ENCODE measurements around the gene AGPAT2. TPM values are rescaled to one million over a fixed set of nuclear protein-coding genes. Genes with fewer than 3 reads are reported as not detected.

Gene AGPAT2
- total and polyA plus RNA-seq, 2 donors (not counting 1 experiment from before 2014, with no cell fraction given) = 25.1 to 28.4 TPM

DNA sequence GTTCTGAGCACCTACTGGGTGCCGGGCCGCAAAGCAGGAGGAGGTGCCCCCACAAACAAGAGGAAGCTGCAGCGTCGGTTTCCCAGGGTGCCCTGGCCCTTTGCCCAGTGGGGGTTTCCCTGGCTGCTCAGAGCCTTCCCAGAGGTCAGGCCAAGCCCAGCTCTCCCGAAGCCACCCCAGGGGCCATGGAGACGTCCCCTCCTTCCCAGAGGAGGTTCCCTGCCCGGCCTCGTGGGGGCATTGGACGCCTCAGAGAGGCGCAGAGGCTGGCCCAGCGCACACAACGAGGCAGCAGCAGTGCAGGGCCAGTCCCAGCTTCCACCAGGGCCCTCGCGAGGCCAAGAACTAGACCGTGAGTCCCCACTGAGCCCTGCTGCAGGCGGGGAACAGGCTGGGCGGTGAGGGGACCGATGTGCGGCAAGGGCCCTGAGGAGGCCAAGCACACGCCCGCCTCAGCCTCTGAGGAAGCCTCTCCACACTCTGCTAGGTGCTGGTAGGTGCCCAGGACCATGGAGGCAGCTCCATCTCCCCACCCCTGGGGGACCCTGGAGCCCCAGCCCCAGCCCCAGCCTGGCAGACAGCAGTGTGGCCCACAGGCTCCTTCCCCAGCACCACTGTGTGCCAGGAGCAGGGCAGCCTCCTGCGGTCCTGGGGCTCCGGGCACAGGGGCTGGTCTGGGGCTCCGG, 32.1 kb upstream of the AGPAT2 start:
- peak overlapping the region; percentile 34 to 47 for H3K27ac ChIP-seq (ENCODE audit: low read length in 2 of 2)
- peaks cover 30% of the 10 kb centered on the region for H3K4me1 Mint-ChIP-seq
- peaks cover 16 to 36% of the 10 kb centered on the region in 2 donors for H3K4me1 ChIP-seq (ENCODE audit: control insufficient read depth in 2 of 2, insufficient read depth in 2 of 2, low read length in 2 of 2)
- peak; percentile 40 for ATAC-seq (ENCODE audit: low read depth)
- H3K4me3 ChIP-seq (ENCODE audit: control extremely low read depth in 1 of 5, extremely low read depth in 1 of 5, insufficient read depth in 1 of 5, low read depth in 2 of 5, low read length in 4 of 5) = no peak overlapping the region
- 40% methylated on average over 24 of the region's 24 CpGs for WGBS (ENCODE audit: insufficient coverage)
- peaks cover 0 to 5% (median 0%) of the 10 kb centered on the region in 4 experiments for H3K27me3 ChIP-seq (replicated peaks in 1 of 4; ENCODE audit: control extremely low read depth in 1 of 4, control insufficient read depth in 3 of 4, insufficient read depth in 4 of 4, low read length in 3 of 4)
- H3K36me3 ChIP-seq (replicated peaks in 1 of 2; ENCODE audit: control extremely low read depth in 1 of 2, control insufficient read depth in 1 of 2, extremely low read depth in 1 of 2, insufficient read depth in 2 of 2, low read length in 1 of 2) = peaks cover 0 to 28% of the 10 kb centered on the region in 2 experiments
- H3K9me3 ChIP-seq (ENCODE audit: control extremely low read depth in 1 of 3, control insufficient read depth in 2 of 3, insufficient read depth in 1 of 3, low read length in 2 of 3) = no peaks in the 10 kb centered on the region
- peak overlapping the region; percentile 37 for H3K27ac Mint-ChIP-seq
- peak overlapping the region; percentile 65 for H3K4me2 ChIP-seq (replicated peaks; ENCODE audit: low read depth, low read length, poor library complexity, severe bottlenecking)
- H3K27me3 Mint-ChIP-seq = peaks cover 8% of the 10 kb centered on the region
- no peak overlapping the region for H3K9ac ChIP-seq (ENCODE audit: low read length)
- intact Hi-C loops (cut with micrococcal nuclease) = loop anchor here (10.0 kb wide), 1 partner anchor 55 kb away; the partner anchor contains the start of gene EGFL7
- no peak for TF ChIP-seq EZH2 (IDR thresholded peaks at IDR 0.05; ENCODE audit: borderline replicate concordance, insufficient read depth, low read depth, low read length, poor library complexity, severe bottlenecking)
- TF ChIP-seq, protein P1, sequence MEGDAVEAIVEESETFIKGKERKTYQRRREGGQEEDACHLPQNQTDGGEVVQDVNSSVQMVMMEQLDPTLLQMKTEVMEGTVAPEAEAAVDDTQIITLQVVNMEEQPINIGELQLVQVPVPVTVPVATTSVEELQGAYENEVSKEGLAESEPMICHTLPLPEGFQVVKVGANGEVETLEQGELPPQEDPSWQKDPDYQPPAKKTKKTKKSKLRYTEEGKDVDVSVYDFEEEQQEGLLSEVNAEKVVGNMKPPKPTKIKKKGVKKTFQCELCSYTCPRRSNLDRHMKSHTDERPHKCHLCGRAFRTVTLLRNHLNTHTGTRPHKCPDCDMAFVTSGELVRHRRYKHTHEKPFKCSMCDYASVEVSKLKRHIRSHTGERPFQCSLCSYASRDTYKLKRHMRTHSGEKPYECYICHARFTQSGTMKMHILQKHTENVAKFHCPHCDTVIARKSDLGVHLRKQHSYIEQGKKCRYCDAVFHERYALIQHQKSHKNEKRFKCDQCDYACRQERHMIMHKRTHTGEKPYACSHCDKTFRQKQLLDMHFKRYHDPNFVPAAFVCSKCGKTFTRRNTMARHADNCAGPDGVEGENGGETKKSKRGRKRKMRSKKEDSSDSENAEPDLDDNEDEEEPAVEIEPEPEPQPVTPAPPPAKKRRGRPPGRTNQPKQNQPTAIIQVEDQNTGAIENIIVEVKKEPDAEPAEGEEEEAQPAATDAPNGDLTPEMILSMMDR (IDR thresholded peaks at IDR 0.05) = no peak
- CTCF ChIA-PET = interaction anchor here (2.0 kb wide), 1 partner anchor 9 kb away, joined by 8 read pairs; no protein-coding TSS in a partner anchor
- no peaks in the 10 kb centered on the region for H3K9me3 Mint-ChIP-seq (ENCODE audit: insufficient read depth)
- H3K4me3 Mint-ChIP-seq = peak overlapping the region; percentile 13
- no peak overlapping the region for H2AFZ ChIP-seq (ENCODE audit: insufficient read depth, low read depth, low read length, poor library complexity, severe bottlenecking)
- DNase-seq = peak; percentile 65
- POLR2A ChIA-PET = interaction anchor here (0.6 to 2.7 kb wide), 3 partner anchors 9 to 431 kb away, joined by 4 to 11 read pairs (median 9); no protein-coding TSS in a partner anchor
- H4K20me1 ChIP-seq (ENCODE audit: control insufficient read depth, insufficient read depth, low read length, poor library complexity, severe bottlenecking) = peaks cover 42% of the 10 kb centered on the region
- peaks cover 12% of the 10 kb centered on the region for H3K79me2 ChIP-seq (ENCODE audit: control insufficient read depth, insufficient read depth, low read length)

Measured in B cell (primary cell).